Adrenal gland (tissue), 5 donors: ENCODE results near the gene GDF3.

Experiments used
- CTCF ChIP-seq, 6 experiments: fragments of 450-650 bp in 4 of 6; fragments of 200-600 bp in 2 of 6; sonication (generic) in 1 of 6; IDR thresholded peaks; 1 replicate in 5 of 6; 2 replicates in 1 of 6; pipeline versions ENCODE4 v1.5.1 to v1.8.0; 2016 to 2021; ENCODE audit warnings: antibody characterized with exemption in 6 of 6, mild to moderate bottlenecking in 2 of 6, moderate library complexity in 1 of 6
- POLR2A ChIP-seq, 2 donors: fragments of 450-650 bp; IDR thresholded peaks; one replicate each; pipeline ENCODE4 v1.6.1; 2017; ENCODE audit warnings: antibody characterized with exemption in 2 of 2, mild to moderate bottlenecking in 2 of 2, moderate library complexity in 1 of 2
- donor health status: DM: no; HTN: no; CAD: no.

- TF ChIP-seq POLR2A (IDR thresholded peaks at IDR 0.05) (no peak), CTCF (IDR thresholded peaks at IDR 0.05) (no peak)
These were observed at the start of gene GDF3 for GRCh38 chr12:7695566-7696197.
